Endothelial cell of umbilical vein (primary cell): ENCODE data around the gene CAPRIN2. TPM values are rescaled to one million over a fixed set of nuclear protein-coding genes. Genes with fewer than 3 reads are reported as not detected.

ENCODE experiments used
- BruUV-seq: library from RNA; stranded (reverse); fragments of 400-500 nt; replicated peaks from 2 replicates; lab custom pipeline; 2021; lab: Mats Ljungman, UMichigan
- CTCF ChIA-PET: fragments of 300-600, 350-600 bp; sonication (Branson Sonifier 250); formaldehyde crosslinking; loops from one replicate; lab custom pipeline; 2021; ENCODE audit warnings: antibody characterized with exemption, inconsistent platforms; lab: Charles Lee
- POLR2A ChIA-PET: fragments of 300-600, 350-600 bp; sonication (Branson Sonifier 250); formaldehyde crosslinking; loops from one replicate; lab custom pipeline; 2021; ENCODE audit warnings: antibody characterized with exemption, inconsistent platforms; lab: Charles Lee
- DNase-seq: peaks from one replicate; pipeline ENCODE4 v3.0.0-alpha.2; 2011; ENCODE audit warnings: low read depth, low spot score
- FAIRE-seq: peaks from 2 replicates; lab custom pipeline; 2011; peaks lifted over from hg19 to GRCh38; lab: Jason Lieb, UNC
- H2AFZ ChIP-seq: 2 replicates; pipeline ENCODE4 v1.6.0; 2012; ENCODE audit warnings: low read depth, low read length, control low read depth, inconsistent platforms
- H3K27ac ChIP-seq: 2 replicates; pipeline ENCODE4 v1.5.1; 2011; ENCODE audit warnings: low read depth, mild to moderate bottlenecking, control low read depth, low read length, moderate library complexity; ENCODE audit not compliant: insufficient read depth
- H3K27me3 ChIP-seq, 2 experiments: 2 replicates each; pipeline versions ENCODE4 v1.6.0 to v1.6.1; 2011; ENCODE audit warnings: low read length in 2 of 2, mixed read lengths in 1 of 2; ENCODE audit not compliant: control insufficient read depth in 2 of 2, insufficient read depth in 2 of 2
- H3K36me3 ChIP-seq, 2 experiments: 2 replicates in 1 of 2; 3 replicates in 1 of 2; pipeline ENCODE4 v1.5.1; 2011; ENCODE audit warnings: low read length in 2 of 2, mild to moderate bottlenecking in 1 of 2, moderate library complexity in 1 of 2; ENCODE audit not compliant: control insufficient read depth in 2 of 2, insufficient read depth in 2 of 2; ENCODE audit errors: extremely low read depth in 1 of 2
- H3K4me1 ChIP-seq: 3 replicates; pipeline ENCODE4 v1.5.1; 2011; ENCODE audit warnings: mild to moderate bottlenecking, low read length; ENCODE audit not compliant: control insufficient read depth, insufficient read depth; ENCODE audit errors: extremely low read depth
- H3K4me2 ChIP-seq: 2 replicates; pipeline ENCODE4 v1.6.1; 2011; ENCODE audit warnings: low read length, control low read depth, mixed read lengths; ENCODE audit not compliant: insufficient read depth
- H3K4me3 ChIP-seq, 3 experiments: fragments of 200-600 bp in 1 of 3; sonication (generic), shearing (Covaris generic) in 1 of 3; replicated peaks in 1 of 3; 2 replicates each; pipeline ENCODE4 v1.5.1; 2011 to 2016; ENCODE audit warnings: control low read depth in 3 of 3, low read length in 3 of 3, mild to moderate bottlenecking in 2 of 3, inconsistent platforms in 1 of 3, low read depth in 1 of 3, moderate library complexity in 1 of 3; ENCODE audit not compliant: insufficient read depth in 1 of 3
- H3K79me2 ChIP-seq: 2 replicates; pipeline ENCODE4 v1.6.0; 2012; ENCODE audit warnings: low read length, inconsistent platforms; ENCODE audit not compliant: control insufficient read depth, insufficient read depth
- H3K9ac ChIP-seq: replicated peaks from 2 replicates; pipeline ENCODE3; 2011; ENCODE audit warnings: low read length, control low read depth; ENCODE audit not compliant: insufficient read depth; ENCODE audit errors: extremely low read depth
- H3K9me1 ChIP-seq: replicated peaks from 3 replicates; pipeline ENCODE4 v1.6.0; 2011; ENCODE audit warnings: mild to moderate bottlenecking, low read length; ENCODE audit not compliant: control insufficient read depth, insufficient read depth; ENCODE audit errors: extremely low read depth
- H3K9me3 ChIP-seq: replicated peaks from 2 replicates; pipeline ENCODE4 v1.5.1; 2012; ENCODE audit warnings: low read length, inconsistent platforms; ENCODE audit not compliant: control insufficient read depth, insufficient read depth
- H4K20me1 ChIP-seq: replicated peaks from 2 replicates; pipeline ENCODE3; 2011; ENCODE audit warnings: mild to moderate bottlenecking, low read length; ENCODE audit not compliant: control insufficient read depth, insufficient read depth; ENCODE audit errors: extremely low read depth
- CTCF ChIP-seq, 2 donors: IDR thresholded peaks; 1 replicate in 1 of 2; 2 replicates in 1 of 2; pipeline ENCODE4 v1.5.1; 2011; ENCODE audit warnings: low read length in 2 of 2, mild to moderate bottlenecking in 2 of 2, moderate library complexity in 2 of 2, control low read depth in 1 of 2, inconsistent platforms in 1 of 2, low read depth in 1 of 2; ENCODE audit not compliant: insufficient read depth in 1 of 2; ENCODE audit errors: extremely low read depth in 1 of 2
- EZH2 ChIP-seq: IDR thresholded peaks from 2 replicates; pipeline ENCODE4 v1.6.1; 2012; ENCODE audit warnings: borderline replicate concordance, low read depth, mild to moderate bottlenecking, moderate library complexity, low read length, inconsistent platforms; ENCODE audit not compliant: severe bottlenecking
- FOS ChIP-seq: IDR thresholded peaks from 2 replicates; pipeline ENCODE4 v1.6.1; 2011; ENCODE audit warnings: mild to moderate bottlenecking, low read length, moderate library complexity, borderline replicate concordance; ENCODE audit not compliant: insufficient read depth
- GATA2 ChIP-seq: IDR thresholded peaks from 2 replicates; pipeline ENCODE4 v1.7.0; 2011; ENCODE audit warnings: low read depth, mild to moderate bottlenecking, moderate library complexity, mixed read lengths, low read length; ENCODE audit not compliant: insufficient read length, insufficient read depth
- JUN ChIP-seq: IDR thresholded peaks from 2 replicates; pipeline ENCODE4 v1.6.1; 2011; ENCODE audit warnings: borderline replicate concordance, low read depth; ENCODE audit not compliant: insufficient read length, insufficient read depth
- MAX ChIP-seq: IDR thresholded peaks from 2 replicates; pipeline ENCODE4 v1.6.1; 2011; ENCODE audit not compliant: insufficient read depth, insufficient read length
- MYC ChIP-seq: IDR thresholded peaks from one replicate; pipeline ENCODE4 v1.6.1; 2011; ENCODE audit warnings: mild to moderate bottlenecking, low read depth, low read length
- POLR2A ChIP-seq: IDR thresholded peaks from 2 replicates; pipeline ENCODE4 v1.6.1; 2012; ENCODE audit warnings: low read depth, mild to moderate bottlenecking, control low read depth, low read length
- POLR2AphosphoS5 ChIP-seq: IDR thresholded peaks from 2 replicates; pipeline ENCODE4 v1.6.1; 2012; ENCODE audit warnings: low read depth, mild to moderate bottlenecking, control low read depth, low read length, moderate library complexity; ENCODE audit not compliant: insufficient read depth
- dilution Hi-C: fragments of 300-500 bp; cut with MboI; formaldehyde crosslinking; loops from one replicate; pipeline ENCODE4 v1.15.0; 2019; ENCODE audit warnings: low sequenced_read_pairs; ENCODE audit not compliant: extremely low pct_ligation_motif_present
- intact Hi-C: fragments of 100-400 bp; cut with micrococcal nuclease; formaldehyde crosslinking; loops from one replicate; pipeline ENCODE4 v1.10.0; 2022
- polyA plus RNA-seq, 4 experiments: library from polyadenylated mRNA; depleted of rRNA in 3 of 4; stranded (reverse) in 3 of 4; unstranded in 1 of 4; fragments of >200 nt; gene quantifications; 2 replicates each; pipeline versions ENCODE4 v1.2.1 to v1.2.3, GENCODE V29; 2011 to 2012; ENCODE audit warnings: missing spikeins in 1 of 4
- total RNA-seq: library from RNA; stranded (reverse); gene quantifications from 2 replicates; pipeline ENCODE4 v1.2.3, GENCODE V29; 2021

CAPRIN2 gene
- total and polyA plus RNA-seq, 2 donors (not counting 3 experiments of a cell fraction or from before 2014, with no cell fraction given) = 13.5 to 25.0 TPM

DNA sequence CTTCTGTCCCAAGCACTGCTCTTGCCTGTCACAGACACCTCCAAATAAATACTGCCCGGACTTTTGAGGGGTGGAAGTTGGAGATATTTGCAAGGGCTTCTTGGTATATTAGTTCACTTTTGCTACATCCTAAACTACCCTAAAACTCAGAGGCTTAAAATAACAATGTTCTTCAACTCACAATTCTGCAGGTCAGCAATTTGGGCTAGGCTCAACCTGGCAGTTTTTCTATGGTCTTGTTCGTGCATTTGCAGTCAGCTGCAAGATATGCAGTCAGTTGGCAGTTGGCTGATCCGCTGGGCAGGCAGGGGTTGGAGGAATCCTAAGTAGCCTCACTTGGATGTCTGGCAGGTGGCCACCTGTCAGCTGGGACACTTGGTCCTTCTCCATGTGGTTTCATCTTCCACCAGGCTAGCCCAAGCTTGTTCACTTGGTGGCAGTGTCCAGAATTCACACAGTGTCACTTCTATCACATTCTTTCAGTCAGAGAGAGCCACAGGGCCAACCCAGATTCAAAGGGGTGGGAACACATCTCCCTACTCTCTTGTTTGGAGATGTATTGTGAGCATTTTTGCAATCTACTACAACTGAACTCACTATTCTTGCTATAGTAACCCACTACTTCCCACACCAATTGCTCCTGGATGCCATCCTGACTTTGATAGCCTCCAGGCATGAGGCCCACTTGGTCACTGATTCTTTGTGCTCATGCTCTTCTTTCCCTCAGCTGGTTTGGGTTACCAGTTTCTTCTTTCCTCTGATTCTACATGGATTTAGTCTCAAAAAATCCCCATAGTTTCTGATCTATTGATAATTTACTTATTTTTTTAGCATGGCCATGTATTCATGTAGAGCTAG is 27.8 kb upstream of the CAPRIN2 start:
- DNase-seq (no peak), FAIRE-seq (no peak)
- no peaks in the 10 kb centered on the region for H3K4me1 ChIP-seq
- no peaks in the 10 kb centered on the region for H3K9me3 ChIP-seq
- H3K79me2 ChIP-seq = no peaks in the 10 kb centered on the region
- H3K27ac ChIP-seq = no peak overlapping the region
- H3K4me2 ChIP-seq = no peak overlapping the region
- no peak for TF ChIP-seq EZH2
- no peak for TF ChIP-seq JUN
- no peak for TF ChIP-seq MYC
- no peak for TF ChIP-seq MAX
- TF ChIP-seq GATA2 = no peak
- no peak for TF ChIP-seq POLR2AphosphoS5
- no peak for TF ChIP-seq FOS
- TF ChIP-seq POLR2A = no peak
- no peak for TF ChIP-seq CTCF (IDR thresholded peaks at IDR 0.05; ENCODE audit: extremely low read depth in 1 of 2, insufficient read depth in 1 of 2, low read depth in 1 of 2, low read length in 2 of 2)
- intact Hi-C loops = no loop called here
- ChIA-PET POLR2A (no interaction called here), CTCF (no interaction called here)
- H3K4me3 ChIP-seq = no peak overlapping the region
- no TSS peak for BruUV-seq
- no peaks in the 10 kb centered on the region for H3K9me1 ChIP-seq
- dilution Hi-C loops = no loop called here
- no peaks in the 10 kb centered on the region for H3K27me3 ChIP-seq
- no peaks in the 10 kb centered on the region for H4K20me1 ChIP-seq
- no peak overlapping the region for H2AFZ ChIP-seq
- H3K36me3 ChIP-seq = no peaks in the 10 kb centered on the region
- H3K9ac ChIP-seq = no peak overlapping the region
